Sigmoid colon (tissue), 4 donors: ENCODE measurements around the gene COX7A2.

Experiments used
- EP300 ChIP-seq, 4 donors: sonication (generic); formaldehyde crosslinking; IDR thresholded peaks; one replicate each; pipeline ENCODE4 v1.6.1; 2017; ENCODE audit warnings: antibody characterized with exemption in 4 of 4
- POLR2A ChIP-seq, 2 donors: fragments of 450-650 bp; IDR thresholded peaks; one replicate each; pipeline ENCODE4 v1.6.1; 2016; ENCODE audit warnings: antibody characterized with exemption in 2 of 2, mild to moderate bottlenecking in 2 of 2, moderate library complexity in 2 of 2
- TF ChIP-seq, protein P1 (sequence below), 4 experiments: fragments of 450-650 bp in 3 of 4; fragments of 200-600 bp in 1 of 4; IDR thresholded peaks; one replicate each; pipeline ENCODE4 v1.5.1; 2016 to 2019; ENCODE audit warnings: antibody characterized with exemption in 4 of 4, mild to moderate bottlenecking in 3 of 4, moderate library complexity in 2 of 4

DNA sequence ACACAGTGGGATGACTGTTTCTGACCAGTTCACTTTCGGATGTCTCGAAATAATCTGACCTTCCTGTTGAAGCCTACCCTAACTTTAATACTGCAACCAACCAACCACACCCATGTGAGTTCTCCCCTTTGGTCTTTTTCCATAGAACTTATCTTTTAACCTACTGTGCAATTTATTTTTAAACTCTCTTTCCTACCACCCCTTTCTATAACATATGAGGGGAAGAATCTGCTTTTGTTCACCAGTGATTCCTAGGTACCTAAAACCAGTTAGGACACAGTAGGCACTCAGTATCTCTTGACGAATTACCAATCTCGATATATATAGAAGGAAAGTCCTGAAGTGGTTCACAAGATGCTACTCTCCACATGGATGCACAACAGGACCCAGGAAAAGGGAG, 7.0 kb downstream of the COX7A2 start:
- TF ChIP-seq, protein P1, sequence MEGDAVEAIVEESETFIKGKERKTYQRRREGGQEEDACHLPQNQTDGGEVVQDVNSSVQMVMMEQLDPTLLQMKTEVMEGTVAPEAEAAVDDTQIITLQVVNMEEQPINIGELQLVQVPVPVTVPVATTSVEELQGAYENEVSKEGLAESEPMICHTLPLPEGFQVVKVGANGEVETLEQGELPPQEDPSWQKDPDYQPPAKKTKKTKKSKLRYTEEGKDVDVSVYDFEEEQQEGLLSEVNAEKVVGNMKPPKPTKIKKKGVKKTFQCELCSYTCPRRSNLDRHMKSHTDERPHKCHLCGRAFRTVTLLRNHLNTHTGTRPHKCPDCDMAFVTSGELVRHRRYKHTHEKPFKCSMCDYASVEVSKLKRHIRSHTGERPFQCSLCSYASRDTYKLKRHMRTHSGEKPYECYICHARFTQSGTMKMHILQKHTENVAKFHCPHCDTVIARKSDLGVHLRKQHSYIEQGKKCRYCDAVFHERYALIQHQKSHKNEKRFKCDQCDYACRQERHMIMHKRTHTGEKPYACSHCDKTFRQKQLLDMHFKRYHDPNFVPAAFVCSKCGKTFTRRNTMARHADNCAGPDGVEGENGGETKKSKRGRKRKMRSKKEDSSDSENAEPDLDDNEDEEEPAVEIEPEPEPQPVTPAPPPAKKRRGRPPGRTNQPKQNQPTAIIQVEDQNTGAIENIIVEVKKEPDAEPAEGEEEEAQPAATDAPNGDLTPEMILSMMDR (IDR thresholded peaks at IDR 0.05), result no peak
- no peak for TF ChIP-seq EP300 (IDR thresholded peaks at IDR 0.05)
- no peak for TF ChIP-seq POLR2A (IDR thresholded peaks at IDR 0.05)
